Neural crest cell (in vitro differentiated cells): ENCODE results near the gene RNF5. TPM values are rescaled to one million over a fixed set of nuclear protein-coding genes. Genes with fewer than 3 reads are reported as not detected.
"Not testable (repeated sequence)": the region's sequence is repeated elsewhere in the genome, so short reads cannot be mapped to it uniquely, and the experiment has no call there.

Experiments
- DNase-seq: peaks from one replicate; pipeline ENCODE4 v3.0.0; 2021; ENCODE audit warnings: low read depth, mixed read lengths, low spot score
- H3K27ac Mint-ChIP-seq: one replicate; pipeline ENCODE4 v1.8.0; 2021; ENCODE audit warnings: mild to moderate bottlenecking, mixed read lengths; ENCODE audit not compliant: unreplicated experiment
- H3K27me3 Mint-ChIP-seq: 2 replicates; pipeline ENCODE4 v1.8.0; 2021; ENCODE audit warnings: low read depth, mild to moderate bottlenecking, mixed read lengths
- H3K36me3 Mint-ChIP-seq: 2 replicates; pipeline ENCODE4 v1.8.0; 2021; ENCODE audit warnings: low read depth, mild to moderate bottlenecking, mixed read lengths
- H3K4me1 Mint-ChIP-seq: 2 replicates; pipeline ENCODE4 v1.8.0; 2021; ENCODE audit warnings: mixed read lengths
- H3K4me3 Mint-ChIP-seq: one replicate; pipeline ENCODE4 v1.8.0; 2021; ENCODE audit warnings: mild to moderate bottlenecking, mixed read lengths
- H3K9me3 Mint-ChIP-seq: 2 replicates; pipeline ENCODE4 v1.8.0; 2021; ENCODE audit warnings: mixed read lengths
- total RNA-seq: library from RNA; stranded (reverse); gene quantifications from 2 replicates; pipeline ENCODE4 v1.2.1, GENCODE V29; 2021
- TF ChIP-seq, protein P1 (sequence below): fragments of 200-600 bp; sonication (generic); conservative IDR thresholded peaks from 2 replicates; pipeline ENCODE4 v1.5.0; 2021; ENCODE audit warnings: antibody characterized with exemption, mild to moderate bottlenecking

RNF5 gene
- total RNA-seq, 1 donor from 2014 or later, result 60.2 TPM

DNA sequence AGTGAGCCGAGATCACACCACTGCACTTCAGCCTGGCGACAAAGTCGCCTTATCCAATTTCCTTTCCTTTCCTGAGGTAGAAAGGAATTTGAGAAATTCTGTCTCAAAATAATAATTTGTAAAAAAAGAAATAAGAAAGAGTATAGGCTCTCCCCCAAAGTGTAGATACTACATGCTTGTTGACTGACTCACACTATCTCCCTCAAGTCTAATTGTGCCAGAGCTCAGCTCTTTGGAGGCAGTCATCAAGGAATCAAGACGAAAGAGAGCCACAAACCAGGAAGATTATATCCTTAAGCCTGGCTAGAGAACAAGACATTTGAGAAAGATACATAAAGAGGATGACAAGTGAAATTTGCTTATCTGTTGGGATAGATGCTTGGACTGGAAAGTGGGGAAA is 44.4 kb upstream of the RNF5 start:
- Mint-ChIP-seq H3K4me1 (peaks cover 15% of the 10 kb centered on the region), H3K9me3 (peaks cover 2% of the 10 kb centered on the region), H3K4me3 (no peak overlapping the region), H3K27me3 (peaks cover 6% of the 10 kb centered on the region), H3K36me3 (no peaks in the 10 kb centered on the region), H3K27ac (no peak overlapping the region)
- TF ChIP-seq, protein P1, sequence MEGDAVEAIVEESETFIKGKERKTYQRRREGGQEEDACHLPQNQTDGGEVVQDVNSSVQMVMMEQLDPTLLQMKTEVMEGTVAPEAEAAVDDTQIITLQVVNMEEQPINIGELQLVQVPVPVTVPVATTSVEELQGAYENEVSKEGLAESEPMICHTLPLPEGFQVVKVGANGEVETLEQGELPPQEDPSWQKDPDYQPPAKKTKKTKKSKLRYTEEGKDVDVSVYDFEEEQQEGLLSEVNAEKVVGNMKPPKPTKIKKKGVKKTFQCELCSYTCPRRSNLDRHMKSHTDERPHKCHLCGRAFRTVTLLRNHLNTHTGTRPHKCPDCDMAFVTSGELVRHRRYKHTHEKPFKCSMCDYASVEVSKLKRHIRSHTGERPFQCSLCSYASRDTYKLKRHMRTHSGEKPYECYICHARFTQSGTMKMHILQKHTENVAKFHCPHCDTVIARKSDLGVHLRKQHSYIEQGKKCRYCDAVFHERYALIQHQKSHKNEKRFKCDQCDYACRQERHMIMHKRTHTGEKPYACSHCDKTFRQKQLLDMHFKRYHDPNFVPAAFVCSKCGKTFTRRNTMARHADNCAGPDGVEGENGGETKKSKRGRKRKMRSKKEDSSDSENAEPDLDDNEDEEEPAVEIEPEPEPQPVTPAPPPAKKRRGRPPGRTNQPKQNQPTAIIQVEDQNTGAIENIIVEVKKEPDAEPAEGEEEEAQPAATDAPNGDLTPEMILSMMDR, result no peak
- DNase-seq, result no peak

DNA sequence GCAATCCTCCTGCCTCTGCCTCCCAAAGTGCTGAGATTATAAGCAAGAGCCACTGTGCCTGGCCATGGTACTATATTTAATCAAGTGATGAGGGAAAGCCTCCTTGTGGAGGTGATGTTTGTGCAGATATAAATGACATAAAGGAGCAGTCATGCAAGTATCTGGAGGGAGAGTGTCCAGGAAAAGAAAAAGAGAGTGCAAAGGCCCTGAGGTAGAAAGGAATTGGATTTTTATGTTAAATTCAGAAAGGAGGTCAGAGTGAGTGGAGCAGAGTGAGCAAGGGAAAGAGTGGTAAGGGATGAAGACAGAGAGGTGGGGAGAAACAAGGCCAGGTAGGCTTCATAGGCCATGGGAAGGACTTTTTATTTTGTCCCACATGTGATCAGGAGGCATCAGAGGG is 40.8 kb upstream of the RNF5 start:
- no peaks in the 10 kb centered on the region for H3K9me3 Mint-ChIP-seq
- TF ChIP-seq, protein P1, result no peak
- H3K27me3 Mint-ChIP-seq, result peaks cover 4% of the 10 kb centered on the region
- DNase-seq, result no peak
- H3K36me3 Mint-ChIP-seq, result no peaks in the 10 kb centered on the region
- H3K4me1 Mint-ChIP-seq, result no peaks in the 10 kb centered on the region
- no peak overlapping the region for H3K4me3 Mint-ChIP-seq
- no peak overlapping the region for H3K27ac Mint-ChIP-seq

DNA sequence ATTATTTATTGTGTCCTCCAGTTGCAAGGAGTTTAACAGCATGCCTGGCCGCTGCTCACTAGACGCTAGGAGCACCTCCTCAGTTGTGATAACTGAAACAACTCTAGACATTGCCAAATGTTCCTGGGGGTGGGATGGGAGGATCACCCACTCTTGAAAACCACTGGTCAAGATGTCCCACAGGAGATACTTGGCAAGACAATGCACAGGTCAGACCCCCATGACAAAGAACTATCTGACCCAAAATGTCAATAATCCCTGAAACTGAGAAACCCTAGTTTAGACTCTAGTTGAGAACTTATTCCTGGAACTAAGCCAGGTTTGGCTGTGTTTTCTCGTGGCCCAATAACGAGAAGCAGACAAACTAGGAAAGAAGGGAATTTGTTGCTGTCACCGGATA is 38.6 kb upstream of the RNF5 start:
- no peaks in the 10 kb centered on the region for H3K9me3 Mint-ChIP-seq
- DNase-seq, result no peak
- TF ChIP-seq, protein P1, result no peak
- no peaks in the 10 kb centered on the region for H3K4me1 Mint-ChIP-seq
- H3K27ac Mint-ChIP-seq, result no peak overlapping the region
- peaks cover 4% of the 10 kb centered on the region for H3K27me3 Mint-ChIP-seq
- H3K36me3 Mint-ChIP-seq, result no peaks in the 10 kb centered on the region
- no peak overlapping the region for H3K4me3 Mint-ChIP-seq

DNA sequence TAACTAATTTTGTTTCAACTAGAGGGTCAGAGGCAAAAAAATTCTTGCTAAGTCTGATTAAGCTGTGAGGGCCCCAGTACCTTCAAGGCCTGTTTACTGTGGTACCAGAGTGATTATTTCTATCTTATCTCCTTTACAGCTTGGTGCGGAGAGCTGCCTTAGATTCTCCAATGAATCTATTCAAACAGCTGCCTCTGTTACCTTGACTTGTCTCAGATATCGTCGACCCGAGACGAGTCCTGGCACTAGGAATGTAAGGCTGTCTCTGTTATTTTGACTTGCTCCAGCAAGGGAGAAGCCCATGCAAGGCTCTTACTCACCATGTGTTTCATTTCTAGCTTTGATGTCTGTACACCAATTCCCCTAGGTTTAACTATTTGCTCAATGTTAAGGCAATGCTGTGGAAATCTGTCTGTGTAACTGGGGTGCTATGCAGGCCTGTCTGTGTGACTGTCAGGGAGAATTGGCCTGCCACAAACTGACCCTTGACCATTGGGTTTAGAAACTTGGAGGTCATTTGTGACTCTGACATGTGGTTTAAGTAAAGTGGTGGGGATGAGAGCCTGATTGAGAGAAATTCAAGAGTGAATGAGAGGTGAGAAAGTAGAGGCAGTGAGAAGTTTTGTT is 37.7 kb upstream of the RNF5 start:
- DNase-seq, result no peak
- no peaks in the 10 kb centered on the region for H3K4me1 Mint-ChIP-seq
- H3K27me3 Mint-ChIP-seq, result peaks cover under 1% of the 10 kb centered on the region
- no peaks in the 10 kb centered on the region for H3K9me3 Mint-ChIP-seq
- H3K36me3 Mint-ChIP-seq, result no peaks in the 10 kb centered on the region
- no peak overlapping the region for H3K4me3 Mint-ChIP-seq
- H3K27ac Mint-ChIP-seq, result no peak overlapping the region
- TF ChIP-seq, protein P1, result no peak

DNA sequence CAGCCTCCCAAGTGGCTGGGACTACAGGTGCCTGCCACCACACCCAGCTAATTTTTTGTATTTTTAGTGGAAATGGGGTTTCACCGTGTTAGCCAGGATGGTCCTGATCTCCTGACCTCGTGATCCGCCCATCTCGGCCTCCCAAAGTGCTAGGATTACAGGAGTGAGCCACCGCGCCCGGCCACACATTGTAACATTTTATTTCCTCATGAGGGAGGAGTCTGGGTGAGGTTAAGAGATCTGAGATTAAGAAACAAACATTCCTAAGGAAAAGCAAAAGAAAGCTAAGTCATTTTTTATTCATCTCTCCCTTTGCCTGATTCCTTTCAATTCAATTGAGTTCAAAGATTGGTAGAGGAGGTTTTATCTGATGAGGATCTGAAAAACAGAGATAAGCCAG is 34.0 kb upstream of the RNF5 start:
- H3K4me3 Mint-ChIP-seq, H3K27me3 Mint-ChIP-seq, DNase-seq, H3K9me3 Mint-ChIP-seq, H3K36me3 Mint-ChIP-seq, H3K27ac Mint-ChIP-seq: not testable (repeated sequence)
- peaks cover 14% of the 10 kb centered on the region for H3K4me1 Mint-ChIP-seq

DNA sequence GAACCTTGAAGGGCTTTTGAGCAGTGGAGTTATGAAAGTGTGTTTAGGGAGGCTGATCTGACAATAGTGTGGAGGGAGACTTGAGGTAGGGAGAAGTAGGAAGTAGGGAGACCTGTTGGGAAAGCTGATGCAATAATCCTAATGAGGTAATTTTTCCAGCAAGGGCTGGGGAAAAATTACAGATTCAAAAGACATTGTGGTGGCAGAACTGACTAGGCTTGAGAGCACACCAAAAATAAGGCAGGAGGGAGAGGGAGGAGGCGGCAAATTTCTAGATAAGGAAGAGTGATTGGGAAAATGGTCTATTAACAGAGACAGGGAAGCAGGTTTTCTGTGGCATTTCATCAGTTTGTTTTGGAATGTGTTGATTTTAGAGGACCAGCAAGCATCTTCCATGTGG is 31.9 kb upstream of the RNF5 start:
- no peak overlapping the region for H3K4me3 Mint-ChIP-seq
- TF ChIP-seq, protein P1, result no peak
- no peak overlapping the region for H3K27ac Mint-ChIP-seq
- H3K36me3 Mint-ChIP-seq, result peaks cover 3% of the 10 kb centered on the region
- peaks cover 19% of the 10 kb centered on the region for H3K4me1 Mint-ChIP-seq
- DNase-seq, result no peak
- no peaks in the 10 kb centered on the region for H3K9me3 Mint-ChIP-seq
- H3K27me3 Mint-ChIP-seq, result no peaks in the 10 kb centered on the region
